AG04450 (cell line): ENCODE data around the gene CACNB2. TPM values are rescaled to one million over a fixed set of nuclear protein-coding genes. Genes with fewer than 3 reads are reported as not detected.

Experiments
- CTCF ChIA-PET: fragments of 300-600, 350-600 bp; formaldehyde crosslinking; extraction: SDS; loops from one replicate; lab custom pipeline; 2022; ENCODE audit warnings: antibody characterized with exemption, inconsistent platforms; lab: Charles Lee
- POLR2A ChIA-PET: fragments of 350-600 bp; formaldehyde crosslinking; extraction: SDS; loops from one replicate; lab custom pipeline; 2021; ENCODE audit warnings: antibody characterized with exemption, inconsistent platforms; lab: Yijun Ruan, JAX
- DNase-seq: peaks from one replicate; pipeline ENCODE4 v3.0.0-alpha.2; 2011; ENCODE audit warnings: low read depth, low spot score
- H3K27ac ChIP-seq: one replicate; pipeline ENCODE4 v1.5.1; 2012; ENCODE audit warnings: low read depth, low read length, control low read depth
- H3K27me3 ChIP-seq: one replicate; pipeline ENCODE4 v1.6.0; 2012; ENCODE audit warnings: low read length; ENCODE audit not compliant: control insufficient read depth, insufficient read depth
- H3K4me3 ChIP-seq: 2 replicates; pipeline ENCODE4 v1.5.1; 2011; ENCODE audit warnings: mild to moderate bottlenecking, low read depth, low read length, control low read depth
- H3K9me3 ChIP-seq: 2 replicates; pipeline ENCODE4 v1.5.1; 2012; ENCODE audit warnings: low read length; ENCODE audit not compliant: control insufficient read depth, insufficient read depth
- CTCF ChIP-seq: IDR thresholded peaks from 2 replicates; pipeline ENCODE4 v1.5.1; 2011; ENCODE audit warnings: low read depth, low read length, control low read depth, inconsistent platforms
- polyA plus RNA-seq: library from polyadenylated mRNA; depleted of rRNA; stranded (reverse); fragments of >200 nt; gene quantifications from 2 replicates; pipeline ENCODE4 v1.2.3, GENCODE V29; 2011

The CACNB2 gene
- polyA plus RNA-seq, 1 experiment = 0.76 TPM

- Histone ChIP-seq H3K9me3 (no peaks in the 10 kb centered on the region), H3K4me3 (no peak overlapping the region), H3K27me3 (peaks cover 3% of the 10 kb centered on the region), H3K27ac (no peak overlapping the region)
- DNase-seq = no peak
- POLR2A ChIA-PET = no interaction called here
- CTCF ChIA-PET = no interaction called here
- TF ChIP-seq CTCF = no peak
These were observed 265.9 kb downstream of the CACNB2 start for GRCh38 chr10:18406136-18406535.

DNA sequence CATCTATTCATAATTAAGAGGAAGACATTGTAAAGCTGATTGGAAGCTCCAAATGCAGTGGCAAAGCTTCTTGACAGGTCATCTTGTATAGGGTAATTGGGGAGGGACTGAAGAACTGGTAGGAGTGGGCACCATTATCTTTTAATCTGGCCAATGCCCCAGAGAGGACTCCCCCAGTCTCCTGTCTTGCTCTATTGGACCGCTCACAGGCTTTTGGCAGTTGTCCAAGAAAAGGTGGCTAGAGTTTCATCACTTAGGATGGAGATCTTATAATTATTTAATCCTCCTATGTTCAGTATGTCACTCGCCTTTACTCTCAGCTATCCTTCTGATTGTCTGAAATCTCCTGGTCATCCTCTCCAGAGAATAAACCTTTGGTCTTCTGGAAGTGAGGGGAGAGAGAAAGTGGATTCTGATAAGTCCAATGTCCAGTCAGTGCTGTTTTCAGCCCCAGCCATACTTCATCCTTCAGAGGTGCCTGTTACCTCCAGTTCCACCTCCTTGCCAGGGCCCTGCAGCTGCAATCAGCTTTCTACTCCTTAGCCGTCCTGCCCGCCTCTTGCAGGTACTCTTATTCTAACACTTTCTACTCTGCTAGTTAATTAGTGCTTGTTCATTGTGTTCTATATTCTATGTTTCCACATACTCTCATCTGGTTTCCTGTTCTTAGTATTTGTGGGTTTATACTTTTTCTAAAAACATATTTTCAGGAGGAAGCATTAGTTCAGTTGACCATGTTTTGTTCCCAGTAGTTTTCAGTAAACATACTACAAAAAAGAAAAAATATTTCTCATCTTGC, 269.6 kb downstream of the CACNB2 start:
- no peak overlapping the region for H3K27ac ChIP-seq
- no peak overlapping the region for H3K4me3 ChIP-seq
- H3K9me3 ChIP-seq = no peaks in the 10 kb centered on the region
- ChIA-PET POLR2A (no interaction called here), CTCF (interaction anchor here (0.7 kb wide), 1 partner anchor 82 kb away, joined by 3 read pairs; no protein-coding TSS in a partner anchor)
- no peak for TF ChIP-seq CTCF
- H3K27me3 ChIP-seq = no peaks in the 10 kb centered on the region
- DNase-seq = no peak

DNA sequence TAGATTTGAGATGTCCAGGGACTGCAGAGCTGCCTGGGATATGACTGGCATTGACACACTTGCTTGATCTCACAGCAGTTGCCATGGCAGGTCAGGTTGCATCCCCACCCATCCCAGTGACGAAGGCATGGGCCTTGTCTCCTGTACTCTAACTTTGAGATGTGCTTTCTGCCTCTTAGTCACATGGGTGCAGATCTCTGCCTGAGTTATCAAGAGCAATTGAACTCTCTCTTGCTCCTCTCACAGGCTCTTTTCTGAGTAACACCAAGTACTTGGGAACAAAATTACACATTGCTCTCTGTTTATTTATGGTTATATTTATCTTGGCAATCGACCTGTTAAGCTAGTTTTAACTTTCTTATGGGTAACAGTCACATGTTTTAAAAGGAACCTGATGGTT, 273.8 kb downstream of the CACNB2 start:
- no peak overlapping the region for H3K4me3 ChIP-seq
- no peaks in the 10 kb centered on the region for H3K27me3 ChIP-seq
- no peak for DNase-seq
- H3K27ac ChIP-seq = no peak overlapping the region
- H3K9me3 ChIP-seq = no peaks in the 10 kb centered on the region
- no peak for TF ChIP-seq CTCF
- CTCF ChIA-PET = interaction anchor here (0.7 kb wide), 1 partner anchor 207 kb away, joined by 5 read pairs; no protein-coding TSS in a partner anchor
- POLR2A ChIA-PET = no interaction called here

DNA sequence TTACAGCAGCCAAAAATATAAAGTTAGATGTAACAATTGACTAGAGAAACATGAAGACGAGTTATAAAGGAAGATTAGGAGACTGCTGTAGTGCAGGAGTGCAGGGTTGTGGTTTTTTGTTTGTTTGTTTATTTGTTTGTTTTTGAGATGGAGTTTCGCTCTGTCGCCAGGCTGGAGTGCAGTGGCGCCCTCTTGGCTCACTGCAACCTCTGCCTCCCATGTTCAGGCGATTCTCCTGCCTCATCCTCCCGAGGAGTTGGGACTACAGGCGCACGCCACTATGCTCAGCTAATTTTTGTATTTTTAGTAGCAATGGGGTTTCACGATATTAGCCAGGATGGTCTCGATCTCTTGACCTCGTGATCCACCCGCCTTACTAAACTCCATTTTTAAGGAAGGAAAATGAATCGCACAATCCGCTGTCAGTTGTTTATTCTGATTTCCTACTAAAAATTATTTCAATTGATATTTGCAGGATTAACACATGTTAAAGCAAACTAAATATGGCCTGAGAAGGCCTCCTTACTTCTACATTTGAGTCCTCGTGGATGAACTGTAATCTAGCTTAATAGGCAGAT, 277.8 kb downstream of the CACNB2 start:
- H3K27ac ChIP-seq = peak overlapping the region; percentile 77
- no peaks in the 10 kb centered on the region for H3K9me3 ChIP-seq
- ChIA-PET POLR2A (no interaction called here), CTCF (no interaction called here)
- DNase-seq = no peak
- H3K4me3 ChIP-seq = no peak overlapping the region
- no peaks in the 10 kb centered on the region for H3K27me3 ChIP-seq
- no peak for TF ChIP-seq CTCF

- Histone ChIP-seq H3K9me3 (no peaks in the 10 kb centered on the region), H3K4me3 (no peak overlapping the region), H3K27ac (peak overlapping the region; percentile 77), H3K27me3 (no peaks in the 10 kb centered on the region)
- peak; percentile 42 for DNase-seq
- TF ChIP-seq CTCF = no peak
- POLR2A ChIA-PET = no interaction called here
- CTCF ChIA-PET = no interaction called here
These were observed 278.5 kb downstream of the CACNB2 start for GRCh38 chr10:18418541-18419215.
